H1 (cell line): Measurements from ENCODE around the gene DDIAS. TPM values are rescaled to one million over a fixed set of nuclear protein-coding genes. Genes with fewer than 3 reads are reported as not detected.

Experiments used
- CTCF ChIA-PET: fragments of 300-600 bp; sonication (Branson Sonifier 250); formaldehyde crosslinking; loops from one replicate; lab custom pipeline; 2021; ENCODE audit not compliant: partially characterized antibody; lab: Charles Lee
- POLR2A ChIA-PET: fragments of 300-600 bp; sonication (Branson Sonifier 250); formaldehyde crosslinking; loops from one replicate; lab custom pipeline; 2021; ENCODE audit warnings: inconsistent platforms; ENCODE audit not compliant: partially characterized antibody; lab: Charles Lee
- DNase-seq, 2 experiments: peaks; one replicate each; pipeline versions ENCODE4 v3.0.0 to v3.0.0-alpha.2; 2010 to 2022; ENCODE audit warnings: low spot score in 2 of 2, low read depth in 1 of 2, mixed read lengths in 1 of 2
- FAIRE-seq: peaks from 2 replicates; lab custom pipeline; 2011; peaks lifted over from hg19 to GRCh38; lab: Jason Lieb, UNC
- H2AFZ ChIP-seq: 2 replicates; pipeline ENCODE4 v1.8.1; 2012; ENCODE audit warnings: low read length, inconsistent platforms
- H2AK5ac ChIP-seq: 2 replicates; pipeline ENCODE4 v1.6.1; 2013; ENCODE audit warnings: low read depth, low read length
- H2BK120ac ChIP-seq: replicated peaks from 2 replicates; pipeline ENCODE3; 2013; ENCODE audit warnings: low read depth, low read length, inconsistent platforms
- H2BK12ac ChIP-seq: 2 replicates; pipeline ENCODE4 v1.6.1; 2013; ENCODE audit warnings: low read depth, low read length
- H2BK15ac ChIP-seq: 2 replicates; pipeline ENCODE4 v1.6.1; 2013; ENCODE audit warnings: low read length
- H2BK20ac ChIP-seq: 2 replicates; pipeline ENCODE4 v1.6.1; 2013; ENCODE audit warnings: low read length
- H2BK5ac ChIP-seq: 2 replicates; pipeline ENCODE4 v1.6.1; 2013; ENCODE audit warnings: low read depth, low read length
- H3K14ac ChIP-seq: 2 replicates; pipeline ENCODE4 v1.6.1; 2013; ENCODE audit warnings: inconsistent platforms; ENCODE audit not compliant: insufficient read length
- H3K18ac ChIP-seq: 2 replicates; pipeline ENCODE4 v1.6.1; 2013; ENCODE audit warnings: low read length; ENCODE audit errors: extremely low read depth
- H3K23ac ChIP-seq: 2 replicates; pipeline ENCODE4 v1.6.1; 2013; ENCODE audit warnings: inconsistent platforms; ENCODE audit not compliant: insufficient read length
- H3K23me2 ChIP-seq: 2 replicates; pipeline ENCODE4 v1.6.1; 2013; ENCODE audit warnings: low read depth, low read length
- H3K27ac ChIP-seq: 2 replicates; pipeline ENCODE4 v1.6.1; 2011; ENCODE audit warnings: low read depth, low read length, inconsistent platforms
- H3K27me3 ChIP-seq, 4 experiments: replicated peaks in 1 of 4; 1 replicate in 1 of 4; 2 replicates in 3 of 4; pipeline versions ENCODE4 v1.6.1 to v1.8.1; 2011 to 2013; ENCODE audit warnings: low read length in 3 of 4, mild to moderate bottlenecking in 3 of 4, inconsistent platforms in 2 of 4, mixed read lengths in 2 of 4, moderate library complexity in 1 of 4; ENCODE audit not compliant: control insufficient read depth in 3 of 4, insufficient read depth in 3 of 4; ENCODE audit errors: extremely low read depth in 1 of 4
- H3K36me3 ChIP-seq, 4 experiments: 2 replicates each; pipeline versions ENCODE4 v1.6.1 to v1.8.1; 2011 to 2013; ENCODE audit warnings: mild to moderate bottlenecking in 4 of 4, low read length in 3 of 4, moderate library complexity in 2 of 4, control low read depth in 1 of 4, inconsistent platforms in 1 of 4; ENCODE audit not compliant: insufficient read depth in 4 of 4, control insufficient read depth in 2 of 4
- H3K4ac ChIP-seq: replicated peaks from 2 replicates; pipeline ENCODE3; 2013; ENCODE audit warnings: low read length, low read depth, mixed read lengths, inconsistent platforms; ENCODE audit not compliant: insufficient read length
- H3K4me1 ChIP-seq, 4 experiments: replicated peaks in 1 of 4; 1 replicate in 1 of 4; 2 replicates in 3 of 4; pipeline versions ENCODE4 v1.6.1 to v1.8.1; 2011 to 2013; ENCODE audit warnings: low read length in 3 of 4, inconsistent platforms in 2 of 4, mixed read lengths in 1 of 4; ENCODE audit not compliant: insufficient read depth in 4 of 4, control insufficient read depth in 3 of 4
- H3K4me2 ChIP-seq, 2 experiments: 2 replicates each; pipeline versions ENCODE4 v1.6.1 to v1.8.1; 2011 to 2013; ENCODE audit warnings: low read depth in 2 of 2, low read length in 2 of 2, control low read depth in 1 of 2, inconsistent platforms in 1 of 2, mild to moderate bottlenecking in 1 of 2; ENCODE audit not compliant: insufficient read depth in 1 of 2
- H3K4me3 ChIP-seq, 4 experiments: fragments of 200-600, 300-600 bp in 1 of 4; sonication (generic), shearing (Covaris generic), sonication (Bioruptor Twin) in 1 of 4; 2 replicates each; pipeline versions ENCODE4 v1.5.1 to v1.8.1; 2011 to 2016; ENCODE audit warnings: low read length in 4 of 4, low read depth in 3 of 4, control low read depth in 2 of 4, inconsistent platforms in 2 of 4, mild to moderate bottlenecking in 2 of 4, mixed read lengths in 1 of 4, moderate library complexity in 1 of 4; ENCODE audit not compliant: insufficient read depth in 2 of 4; ENCODE audit errors: extremely low read depth in 1 of 4
- H3K56ac ChIP-seq: replicated peaks from 2 replicates; pipeline ENCODE3; 2013; ENCODE audit warnings: low read depth, mild to moderate bottlenecking, mixed read lengths, low read length, inconsistent platforms; ENCODE audit not compliant: insufficient read length
- H3K79me1 ChIP-seq: 2 replicates; pipeline ENCODE4 v1.6.1; 2013; ENCODE audit warnings: low read depth, low read length, control low read depth
- H3K79me2 ChIP-seq, 2 experiments: 2 replicates each; pipeline versions ENCODE4 v1.6.1 to v1.8.1; 2012 to 2013; ENCODE audit warnings: low read length in 2 of 2, mild to moderate bottlenecking in 2 of 2, inconsistent platforms in 1 of 2; ENCODE audit not compliant: insufficient read depth in 2 of 2, control insufficient read depth in 1 of 2
- H3K9ac ChIP-seq, 4 experiments: replicated peaks in 1 of 4; 1 replicate in 1 of 4; 2 replicates in 3 of 4; pipeline versions ENCODE4 v1.6.1 to v1.8.1; 2011 to 2013; ENCODE audit warnings: low read depth in 3 of 4, low read length in 3 of 4, control low read depth in 2 of 4, mild to moderate bottlenecking in 2 of 4, moderate library complexity in 2 of 4, inconsistent platforms in 1 of 4; ENCODE audit errors: extremely low read depth in 1 of 4
- H3K9me3 ChIP-seq, 2 experiments: 2 replicates each; pipeline versions ENCODE4 v1.6.1 to v1.8.1; 2012 to 2013; ENCODE audit warnings: mild to moderate bottlenecking in 2 of 2, moderate library complexity in 2 of 2, control low read depth in 1 of 2, inconsistent platforms in 1 of 2, low read depth in 1 of 2, low read length in 1 of 2, mixed read lengths in 1 of 2; ENCODE audit not compliant: insufficient read depth in 2 of 2
- H4K20me1 ChIP-seq, 2 experiments: replicated peaks in 1 of 2; 2 replicates each; pipeline versions ENCODE3 to v1.8.1; 2011 to 2013; ENCODE audit warnings: inconsistent platforms in 2 of 2, low read length in 2 of 2, mild to moderate bottlenecking in 1 of 2; ENCODE audit not compliant: insufficient read depth in 2 of 2, control insufficient read depth in 1 of 2
- H4K5ac ChIP-seq: 2 replicates; pipeline ENCODE4 v1.6.1; 2013; ENCODE audit warnings: low read length, low read depth, mixed read lengths, inconsistent platforms; ENCODE audit not compliant: insufficient read length
- H4K8ac ChIP-seq: 2 replicates; pipeline ENCODE4 v1.8.0; 2013; ENCODE audit warnings: mild to moderate bottlenecking, moderate library complexity, low read length, inconsistent platforms; ENCODE audit not compliant: insufficient read depth; ENCODE audit errors: extremely low read depth
- H4K91ac ChIP-seq: replicated peaks from 2 replicates; pipeline ENCODE3; 2013; ENCODE audit warnings: low read length, mixed read lengths, inconsistent platforms; ENCODE audit not compliant: insufficient read length
- CBX5 ChIP-seq: fragments of 300-800, 300-1000 bp; sonication (generic); IDR thresholded peaks from 2 replicates; pipeline ENCODE4 v1.7.1; 2016; ENCODE audit warnings: antibody characterized with exemption, low read length, low read depth
- JUND ChIP-seq: IDR thresholded peaks from 2 replicates; pipeline ENCODE4 v1.6.1; 2011; ENCODE audit warnings: mild to moderate bottlenecking, improper control_type of control experiment, low read length
- NANOG ChIP-seq: IDR thresholded peaks from 2 replicates; pipeline ENCODE4 v1.6.1; 2011; ENCODE audit warnings: low read length, low read depth, mild to moderate bottlenecking, inconsistent platforms; ENCODE audit not compliant: insufficient read depth, poor library complexity, severe bottlenecking
- SIN3A ChIP-seq, 2 experiments: IDR thresholded peaks in 1 of 2; conservative IDR thresholded peaks in 1 of 2; 2 replicates each; pipeline ENCODE4 v1.6.1; 2011 to 2012; ENCODE audit warnings: low read length in 2 of 2, improper control_type of control experiment in 1 of 2, low read depth in 1 of 2, mild to moderate bottlenecking in 1 of 2
- SP1 ChIP-seq: IDR thresholded peaks from 2 replicates; pipeline ENCODE4 v1.6.1; 2011; ENCODE audit warnings: low read depth, low read length
- TAF1 ChIP-seq: IDR thresholded peaks from 2 replicates; pipeline ENCODE4 v1.6.1; 2011; ENCODE audit warnings: mild to moderate bottlenecking, low read depth, low read length
- TAF7 ChIP-seq: optimal IDR thresholded peaks from 2 replicates; pipeline ENCODE3; 2011; ENCODE audit warnings: low read depth, mild to moderate bottlenecking, inconsistent platforms, low read length, moderate library complexity, borderline replicate concordance
- TBP ChIP-seq: IDR thresholded peaks from 2 replicates; pipeline ENCODE4 v1.6.1; 2011; ENCODE audit warnings: low read depth, low read length, improper control_type of control experiment
- WGBS, 2 experiments: shearing (Covaris generic) in 1 of 2; methylation state at CpG; one replicate each; pipeline versions ENCODE4 v1.1.6 to v1.1.7; 2013 to 2015; ENCODE audit warnings: low lambda C conversion rate in 2 of 2, mixed read lengths in 2 of 2, inconsistent platforms in 1 of 2, low coverage in 1 of 2, missing lambda C conversion rate in 1 of 2; ENCODE audit not compliant: insufficient replicate concordance in 2 of 2, insufficient coverage in 1 of 2, insufficient read length in 1 of 2; ENCODE audit errors: extremely low coverage in 1 of 2, missing lambda C conversion rate in 1 of 2; 5-methylcytosine and 5-hydroxymethylcytosine counted together
- polyA plus RNA-seq, 7 experiments: library from polyadenylated mRNA; depleted of rRNA in 3 of 7; stranded (reverse) in 5 of 7; unstranded in 2 of 7; fragments of >200 nt in 5 of 7; fragments of 200-250 nt in 2 of 7; gene quantifications; 1 replicate in 5 of 7; 2 replicates in 1 of 7; 4 replicates in 1 of 7; pipeline versions ENCODE4 v1.2.1 to v1.2.3, GENCODE V29; 2011 to 2013; ENCODE audit warnings: missing spikeins in 2 of 7, mixed read lengths in 2 of 7
- total RNA-seq: library from RNA; stranded (reverse); fragmentation: NEBNext Ultra II Directional; extraction: Animal tissue kit (Norgen Biotek cat#: 25700); gene quantifications from 2 replicates; pipeline ENCODE4 v1.2.1, GENCODE V29; 2021

The DDIAS gene
- total and polyA plus RNA-seq, 2 of the 8 experiments (the other 6 are each of a cell fraction or from before 2014, with no cell fraction given) = 11.6 to 25.7 TPM

DNA sequence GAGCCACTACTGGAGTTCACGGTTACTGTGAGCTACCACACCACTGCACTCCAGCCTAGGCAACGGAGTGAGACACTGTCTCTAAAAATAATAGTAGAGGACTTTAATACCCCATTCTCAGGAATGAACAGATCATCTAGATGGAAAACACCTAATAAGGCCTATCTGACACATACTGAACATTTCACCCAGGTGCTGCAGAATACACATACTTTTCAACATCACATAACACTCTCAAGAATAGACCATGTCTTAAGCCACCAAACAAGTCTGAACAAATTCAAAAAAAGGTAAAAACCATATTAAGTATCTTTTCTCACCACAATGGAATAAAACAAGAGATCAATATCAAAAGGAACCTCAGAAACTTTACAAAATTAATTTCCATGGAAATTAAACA is 37.9 kb downstream of the DDIAS start:
- H2BK15ac ChIP-seq = no peak overlapping the region

More for the DNA sequence above, 37.9 kb downstream of the DDIAS start:
- Histone ChIP-seq H4K5ac (no peak overlapping the region), H3K79me1 (no peaks in the 10 kb centered on the region), H3K4me3 (no peak overlapping the region), H2BK5ac (no peak overlapping the region), H3K27ac (no peak overlapping the region), H4K20me1 (no peaks in the 10 kb centered on the region), H3K4me2 (no peak overlapping the region), H3K56ac (no peak overlapping the region), H3K9ac (no peak overlapping the region), H3K14ac (no peak overlapping the region), H3K23ac (no peak overlapping the region), H3K27me3 (no peaks in the 10 kb centered on the region), H4K8ac (no peak overlapping the region), H3K4me1 (no peaks in the 10 kb centered on the region), H2AFZ (no peak overlapping the region), H3K36me3 (peaks cover 0 to 5% (median 3%) of the 10 kb centered on the region in 4 experiments; a peak in 4 of 8 replicates), H3K4ac (no peak overlapping the region), H2BK20ac (no peak overlapping the region), H3K18ac (no peak overlapping the region), H3K9me3 (no peaks in the 10 kb centered on the region), H2AK5ac (no peak overlapping the region), H3K79me2 (no peaks in the 10 kb centered on the region), H3K23me2 (no peaks in the 10 kb centered on the region; the same call in 1 of the 2 replicates), H4K91ac (no peak overlapping the region), H2BK120ac (no peak overlapping the region), H2BK12ac (no peak overlapping the region)
- POLR2A ChIA-PET = no interaction called here
- TF ChIP-seq CBX5 (no peak), NANOG (no peak), JUND (no peak), SIN3A (conservative IDR thresholded peaks at IDR 0.05 in 1 of 2, IDR thresholded peaks at IDR 0.05 in 1 of 2; ENCODE audit: low read depth in 1 of 2, low read length in 2 of 2) (no peak), TAF7 (no peak), TBP (no peak), SP1 (no peak), TAF1 (no peak)
- WGBS, 2 experiments = 89% methylated on average over 2 of the region's 2 CpGs; no CpG with 5 or more reads in 1 of the 2 experiments
- FAIRE-seq = no peak
- CTCF ChIA-PET = interaction anchor here (1.2 kb wide), 2 partner anchors 12 to 14 kb away, joined by 4 to 5 read pairs; no protein-coding TSS in a partner anchor
- DNase-seq = no peak
